CD14-positive monocyte (primary cell): Measurements from ENCODE around the gene KHDRBS1. TPM values are rescaled to one million over a fixed set of nuclear protein-coding genes. Genes with fewer than 3 reads are reported as not detected.

ENCODE experiments used
- DNase-seq, 3 donors: peaks; one replicate each; pipeline ENCODE4 v3.0.0-alpha.2; 2011 to 2022
- H2AFZ ChIP-seq: 2 replicates; pipeline ENCODE4 v1.6.0; 2012; ENCODE audit warnings: mild to moderate bottlenecking, low read depth, low read length, inconsistent platforms; ENCODE audit not compliant: insufficient read depth, poor library complexity, severe bottlenecking
- H3K27ac ChIP-seq, 2 donors: 1 replicate in 1 of 2; 2 replicates in 1 of 2; pipeline ENCODE4 v1.5.1; 2012 to 2013; ENCODE audit warnings: low read length in 2 of 2, control low read depth in 1 of 2, inconsistent platforms in 1 of 2, low read depth in 1 of 2, mild to moderate bottlenecking in 1 of 2
- H3K27me3 ChIP-seq, 2 donors: one replicate each; pipeline versions ENCODE4 v1.6.0 to v1.6.1; 2011 to 2013; ENCODE audit warnings: low read length in 2 of 2; ENCODE audit not compliant: control insufficient read depth in 2 of 2, insufficient read depth in 2 of 2
- H3K36me3 ChIP-seq, 2 donors: replicated peaks in 1 of 2; 1 replicate in 1 of 2; 2 replicates in 1 of 2; pipeline versions ENCODE4 v1.5.1 to v1.6.1; 2012 to 2013; ENCODE audit warnings: low read length in 2 of 2, control low read depth in 1 of 2, inconsistent platforms in 1 of 2, mild to moderate bottlenecking in 1 of 2; ENCODE audit not compliant: insufficient read depth in 2 of 2, control insufficient read depth in 1 of 2
- H3K4me1 ChIP-seq, 2 donors: 1 replicate in 1 of 2; 2 replicates in 1 of 2; pipeline versions ENCODE4 v1.5.1 to v1.6.1; 2012 to 2013; ENCODE audit warnings: low read length in 2 of 2, control low read depth in 1 of 2, inconsistent platforms in 1 of 2, mild to moderate bottlenecking in 1 of 2, moderate library complexity in 1 of 2; ENCODE audit not compliant: insufficient read depth in 2 of 2, control insufficient read depth in 1 of 2
- H3K4me2 ChIP-seq: replicated peaks from 2 replicates; pipeline ENCODE3; 2012; ENCODE audit warnings: low read length, moderate library complexity, mild to moderate bottlenecking; ENCODE audit not compliant: poor library complexity, severe bottlenecking; ENCODE audit errors: extremely low read depth
- H3K4me3 ChIP-seq, 3 experiments: fragments of 200-600 bp in 1 of 3; sonication (generic) in 1 of 3; replicated peaks in 1 of 3; 1 replicate in 2 of 3; 2 replicates in 1 of 3; pipeline ENCODE4 v1.5.1; 2011 to 2013; ENCODE audit warnings: low read length in 3 of 3, mild to moderate bottlenecking in 3 of 3, control low read depth in 2 of 3, low read depth in 2 of 3, inconsistent platforms in 1 of 3, moderate library complexity in 1 of 3
- H3K79me2 ChIP-seq: 2 replicates; pipeline ENCODE4 v1.6.0; 2012; ENCODE audit warnings: mild to moderate bottlenecking, control low read depth, inconsistent platforms, low read length, moderate library complexity; ENCODE audit not compliant: insufficient read depth
- H3K9ac ChIP-seq: 2 replicates; pipeline ENCODE4 v1.6.0; 2017; ENCODE audit warnings: low read length, mild to moderate bottlenecking; ENCODE audit not compliant: insufficient read depth, poor library complexity, severe bottlenecking
- H3K9me3 ChIP-seq, 2 donors: replicated peaks in 1 of 2; 1 replicate in 1 of 2; 2 replicates in 1 of 2; pipeline versions ENCODE4 v1.5.1 to v1.6.1; 2012 to 2013; ENCODE audit warnings: low read length in 2 of 2, control low read depth in 1 of 2; ENCODE audit not compliant: control insufficient read depth in 1 of 2, insufficient read depth in 1 of 2
- H4K20me1 ChIP-seq: 2 replicates; pipeline ENCODE4 v1.6.0; 2012; ENCODE audit warnings: mild to moderate bottlenecking, low read length, control low read depth, moderate library complexity; ENCODE audit not compliant: insufficient read depth
- H3K27ac Mint-ChIP-seq, 7 donors: one replicate each; pipeline ENCODE4 v1.8.0; 2020; ENCODE audit warnings: mild to moderate bottlenecking in 7 of 7, mixed read lengths in 7 of 7, moderate library complexity in 6 of 7, inconsistent platforms in 2 of 7
- H3K27me3 Mint-ChIP-seq, 3 donors: one replicate each; pipeline ENCODE4 v1.8.0; 2021 to 2022; ENCODE audit warnings: low read depth in 3 of 3, mild to moderate bottlenecking in 3 of 3, mixed read lengths in 3 of 3, moderate library complexity in 3 of 3, inconsistent platforms in 1 of 3
- H3K36me3 Mint-ChIP-seq, 2 donors: one replicate each; pipeline ENCODE4 v1.8.0; 2020; ENCODE audit warnings: mixed read lengths in 2 of 2, inconsistent platforms in 1 of 2, mild to moderate bottlenecking in 1 of 2
- H3K4me1 Mint-ChIP-seq: one replicate; pipeline ENCODE4 v1.8.0; 2020; ENCODE audit warnings: mild to moderate bottlenecking, mixed read lengths
- H3K4me3 Mint-ChIP-seq, 2 donors: one replicate each; pipeline ENCODE4 v1.8.0; 2020; ENCODE audit warnings: mild to moderate bottlenecking in 2 of 2, mixed read lengths in 2 of 2, moderate library complexity in 1 of 2
- H3K9me3 Mint-ChIP-seq, 7 donors: one replicate each; pipeline ENCODE4 v1.8.0; 2020 to 2022; ENCODE audit warnings: mixed read lengths in 7 of 7, mild to moderate bottlenecking in 6 of 7, moderate library complexity in 6 of 7, inconsistent platforms in 2 of 7
- CTCF ChIP-seq: fragments of 200-600 bp; IDR thresholded peaks from one replicate; pipeline ENCODE4 v1.8.0; 2022; ENCODE audit warnings: antibody characterized with exemption, mild to moderate bottlenecking
- WGBS: methylation state at CpG from one replicate; pipeline ENCODE4 v1.1.5; 2013; ENCODE audit warnings: missing lambda C conversion rate; ENCODE audit not compliant: insufficient coverage; 5-methylcytosine and 5-hydroxymethylcytosine counted together
- intact Hi-C, 2 donors: fragments of 100-400 bp; cut with micrococcal nuclease; formaldehyde crosslinking; loops; one replicate each; pipeline versions ENCODE4 v1.15.0 to v1.15.1; 2023
- polyA plus RNA-seq, 3 donors: library from polyadenylated mRNA; depleted of rRNA in 1 of 3; unstranded in 2 of 3; stranded (reverse) in 1 of 3; fragments of 300-500 nt in 2 of 3; fragments of >200 nt in 1 of 3; fragmentation: Illumina TruSeq in 2 of 3; gene quantifications; 1 replicate in 2 of 3; 2 replicates in 1 of 3; pipeline ENCODE4 v1.2.3, GENCODE V29; 2012 to 2021

Gene KHDRBS1
- polyA plus RNA-seq, 3 donors: 40.7 to 65.6 (median 51.6) TPM

- Histone ChIP-seq H4K20me1 (no peaks in the 10 kb centered on the region), H3K4me3 (peak overlapping the region in 1 of 3 experiments; percentile 23), H3K4me2 (peak overlapping the region; percentile 37), H3K4me1 (peaks cover 22 to 23% of the 10 kb centered on the region in 2 donors), H2AFZ (peak overlapping the region; percentile 25), H3K79me2 (no peaks in the 10 kb centered on the region), H3K9me3 (no peaks in the 10 kb centered on the region), H3K27me3 (no peaks in the 10 kb centered on the region), H3K9ac (no peak overlapping the region), H3K36me3 (no peaks in the 10 kb centered on the region), H3K27ac (no peak overlapping the region)
- peak in 1 of 3 donors; percentile 25 for DNase-seq
- Mint-ChIP-seq H3K27me3 (peaks cover 0 to 4% (median 0%) of the 10 kb centered on the region in 3 donors), H3K4me1 (peaks cover 36% of the 10 kb centered on the region), H3K36me3 (no peaks in the 10 kb centered on the region), H3K4me3 (peak overlapping the region in 1 of 2 donors; percentile 47), H3K9me3 (peaks cover 0 to 3% (median 0%) of the 10 kb centered on the region in 7 donors), H3K27ac (peak overlapping the region in 5 of 7 donors; percentile 26 to 87 (median 49))
- TF ChIP-seq CTCF: no peak
- WGBS: no CpG with 5 or more reads among the region's 3 CpGs
- intact Hi-C loops: no loop called here
These were observed 31.7 kb upstream of the KHDRBS1 start for GRCh38 chr1:31981972-31982371.

GRCh38 chr1:31984419-31985347, 29.0 kb upstream of the KHDRBS1 start:
- peaks cover 32% of the 10 kb centered on the region for H3K4me1 Mint-ChIP-seq
- no peaks in the 10 kb centered on the region for H3K36me3 Mint-ChIP-seq
- no peak for DNase-seq
- peaks cover 0 to 5% (median 0%) of the 10 kb centered on the region in 3 donors for H3K27me3 Mint-ChIP-seq
- Histone ChIP-seq H3K4me2 (no peak overlapping the region), H2AFZ (peak overlapping the region; percentile 27), H3K4me3 (no peak overlapping the region), H3K79me2 (no peaks in the 10 kb centered on the region), H4K20me1 (no peaks in the 10 kb centered on the region), H3K27me3 (no peaks in the 10 kb centered on the region), H3K27ac (no peak overlapping the region), H3K4me1 (peaks cover 22 to 23% of the 10 kb centered on the region in 2 donors), H3K9me3 (no peaks in the 10 kb centered on the region), H3K36me3 (no peaks in the 10 kb centered on the region), H3K9ac (no peak overlapping the region)
- peaks cover 0 to 3% (median 0%) of the 10 kb centered on the region in 7 donors for H3K9me3 Mint-ChIP-seq
- TF ChIP-seq CTCF: no peak
- intact Hi-C loops: no loop called here
- no peak overlapping the region for H3K4me3 Mint-ChIP-seq
- peak overlapping the region in 1 of 7 donors; percentile 57 for H3K27ac Mint-ChIP-seq
- 29% methylated on average over 1 of the region's 6 CpGs for WGBS
